GM12878 (cell line): ENCODE data around the gene CENPW. TPM values are rescaled to one million over a fixed set of nuclear protein-coding genes. Genes with fewer than 3 reads are reported as not detected.

Experiments
- ATAC-seq: fragments of 200-7000 bp; cut with Tn5 transposase; 3 replicates; pipeline ENCODE4 v1.9.1; 2020; ENCODE audit warnings: mild to moderate bottlenecking, moderate library complexity
- BruUV-seq: library from RNA; stranded (reverse); fragments of 400-500 nt; replicated peaks from 2 replicates; lab custom pipeline; 2021; lab: Mats Ljungman, UMichigan
- CTCF ChIA-PET: fragments of 300-600 bp; sonication (Branson Sonifier 250); formaldehyde crosslinking; extraction: SDS; loops from one replicate; lab custom pipeline; 2021; ENCODE audit warnings: inconsistent platforms; lab: Yijun Ruan, JAX
- POLR2A ChIA-PET: fragments of 350-600 bp; formaldehyde crosslinking; extraction: SDS; loops from one replicate; lab custom pipeline; 2021; ENCODE audit warnings: inconsistent platforms; lab: Charles Lee
- RAD21 ChIA-PET: fragments of 300-600 bp; sonication (Branson Sonifier 250); formaldehyde crosslinking; loops from one replicate; lab custom pipeline; 2023; ENCODE audit warnings: antibody characterized with exemption; ENCODE audit not compliant: unreplicated experiment; lab: Charles Lee
- SMC1A ChIA-PET: fragments of 300-600 bp; sonication (Branson Sonifier 250); formaldehyde crosslinking; loops from one replicate; lab custom pipeline; 2023; ENCODE audit not compliant: unreplicated experiment, uncharacterized antibody; lab: Charles Lee
- DNase-seq: peaks from one replicate; pipeline ENCODE4 v3.0.0-alpha.2; 2011; ENCODE audit warnings: low read depth, low spot score
- FAIRE-seq: peaks from 3 replicates; lab custom pipeline; 2011; peaks lifted over from hg19 to GRCh38; lab: Jason Lieb, UNC
- H2AFZ ChIP-seq: 2 replicates; pipeline ENCODE4 v1.6.0; 2011; ENCODE audit warnings: low read depth, low read length, control low read depth; ENCODE audit not compliant: control insufficient read depth
- H3K27ac ChIP-seq: 2 replicates; pipeline ENCODE4 v1.5.1; 2011; ENCODE audit warnings: control low read depth; ENCODE audit not compliant: control insufficient read depth, insufficient read depth
- H3K27me3 ChIP-seq, 2 experiments: replicated peaks in 1 of 2; 2 replicates each; pipeline versions ENCODE4 v1.6.0 to v1.6.1; 2011; ENCODE audit warnings: low read length in 1 of 2; ENCODE audit not compliant: control insufficient read depth in 2 of 2, insufficient read depth in 2 of 2
- H3K36me3 ChIP-seq, 2 experiments: 2 replicates each; pipeline ENCODE4 v1.5.1; 2011; ENCODE audit warnings: low read length in 1 of 2; ENCODE audit not compliant: control insufficient read depth in 2 of 2, insufficient read depth in 2 of 2
- H3K4me1 ChIP-seq: 2 replicates; pipeline ENCODE4 v1.6.1; 2011; ENCODE audit warnings: mild to moderate bottlenecking, low read length, moderate library complexity, mixed read lengths; ENCODE audit not compliant: control insufficient read depth, insufficient read depth
- H3K4me2 ChIP-seq: 2 replicates; pipeline ENCODE4 v1.6.0; 2011; ENCODE audit warnings: control low read depth; ENCODE audit not compliant: control insufficient read depth, insufficient read depth
- H3K4me3 ChIP-seq: fragments of 200-600 bp; sonication (generic); 2 replicates; pipeline ENCODE4 v1.5.1; 2016
- H3K79me2 ChIP-seq: 2 replicates; pipeline ENCODE4 v1.6.0; 2011; ENCODE audit warnings: low read length; ENCODE audit not compliant: control insufficient read depth, insufficient read depth
- H3K9ac ChIP-seq: 2 replicates; pipeline ENCODE4 v1.8.0; 2011; ENCODE audit warnings: low read length, control low read depth, mixed read lengths; ENCODE audit not compliant: control insufficient read depth, insufficient read depth
- H3K9me3 ChIP-seq: replicated peaks from 3 replicates; pipeline ENCODE4 v1.5.1; 2011; ENCODE audit warnings: mild to moderate bottlenecking, low read length; ENCODE audit not compliant: control insufficient read depth, insufficient read depth
- H4K20me1 ChIP-seq: 2 replicates; pipeline ENCODE4 v1.6.0; 2011; ENCODE audit not compliant: control insufficient read depth, insufficient read depth
- BACH1 ChIP-seq: fragments of 450-650 bp; IDR thresholded peaks from 2 replicates; pipeline ENCODE4 v1.6.1; 2017; ENCODE audit warnings: mild to moderate bottlenecking, borderline replicate concordance
- CHD1 ChIP-seq: IDR thresholded peaks from 2 replicates; pipeline ENCODE4 v1.6.1; 2012; ENCODE audit warnings: low read depth, low read length, improper control_type of control experiment
- CHD2 ChIP-seq: IDR thresholded peaks from 2 replicates; pipeline ENCODE4 v1.6.1; 2011; ENCODE audit warnings: low read depth, low read length, improper control_type of control experiment, borderline replicate concordance
- CREB1 ChIP-seq: IDR thresholded peaks from 2 replicates; pipeline ENCODE4 v1.6.1; 2012; ENCODE audit warnings: low read depth, mild to moderate bottlenecking, inconsistent platforms
- FOXK2 ChIP-seq: fragments of 450-650 bp; IDR thresholded peaks from 2 replicates; pipeline ENCODE4 v1.6.1; 2017; ENCODE audit warnings: mild to moderate bottlenecking, moderate library complexity
- NR2F1 ChIP-seq: fragments of 450-650 bp; conservative IDR thresholded peaks from 2 replicates; pipeline ENCODE4 v1.6.1; 2017; ENCODE audit warnings: mild to moderate bottlenecking
- RAD51 ChIP-seq: fragments of 450-650 bp; IDR thresholded peaks from 2 replicates; pipeline ENCODE4 v1.6.1; 2016; ENCODE audit warnings: moderate library complexity, mild to moderate bottlenecking, inconsistent platforms
- SMARCA5 ChIP-seq: fragments of 450-650 bp; IDR thresholded peaks from 2 replicates; pipeline ENCODE4 v1.6.1; 2017; ENCODE audit warnings: mild to moderate bottlenecking
- TCF3 ChIP-seq: IDR thresholded peaks from 2 replicates; pipeline ENCODE4 v1.6.1; 2012; ENCODE audit warnings: low read depth, mild to moderate bottlenecking, low read length, borderline replicate concordance; ENCODE audit not compliant: insufficient read depth
- TCF7 ChIP-seq: IDR thresholded peaks from 2 replicates; pipeline ENCODE4 v1.6.1; 2014; ENCODE audit warnings: antibody characterized with exemption, borderline replicate concordance
- WRNIP1 ChIP-seq: IDR thresholded peaks from 2 replicates; pipeline ENCODE4 v1.6.1; 2011; ENCODE audit warnings: low read depth, low read length, improper control_type of control experiment, borderline replicate concordance
- YBX1 ChIP-seq: fragments of 450-650 bp; IDR thresholded peaks from 2 replicates; pipeline ENCODE4 v1.6.1; 2016; ENCODE audit warnings: antibody characterized with exemption
- ZNF384 ChIP-seq: IDR thresholded peaks from 2 replicates; pipeline ENCODE4 v1.6.1; 2012; ENCODE audit warnings: low read depth, mild to moderate bottlenecking, low read length, improper control_type of control experiment, borderline replicate concordance
- in situ Hi-C: fragments of 300-500 bp; cut with MboI; formaldehyde crosslinking; loops from 9 replicates; pipeline ENCODE4 v1.14.3; 2018; ENCODE audit warnings: mixed read lengths
- intact Hi-C: fragments of 100-400 bp; cut with micrococcal nuclease; formaldehyde crosslinking; loops from one replicate; pipeline ENCODE4 v1.14.2; 2022; ENCODE audit not compliant: unreplicated experiment
- polyA plus RNA-seq, 11 experiments: library from polyadenylated mRNA; depleted of rRNA in 4 of 11; unstranded in 6 of 11; stranded (reverse) in 5 of 11; fragments of >200 nt; fragmentation: Nextera tagmentation in 4 of 11; fragmentation: Illumina TruSeq in 1 of 11; extraction: Ambion mirVana in 4 of 11; extraction: Trizol in 1 of 11; gene quantifications; 1 replicate in 1 of 11; 2 replicates in 10 of 11; pipeline versions ENCODE4 v1.2.1 to v1.2.3, GENCODE V29; 2011 to 2016; ENCODE audit warnings: inconsistent platforms in 2 of 11, missing spikeins in 2 of 11, low read depth in 1 of 11
- total RNA-seq, 4 experiments: library from RNA; depleted of rRNA in 3 of 4; stranded (reverse); fragments of >200 nt in 3 of 4; fragmentation: Illumina TruSeq in 1 of 4; extraction: Trizol in 1 of 4; gene quantifications; 2 replicates each; pipeline versions ENCODE4 v1.2.1 to v1.2.3, GENCODE V29; 2013 to 2021
- TF ChIP-seq, protein P1 (sequence below): fragments of 450-650 bp; conservative IDR thresholded peaks from 2 replicates; pipeline ENCODE4 v1.6.1; 2017; ENCODE audit warnings: mild to moderate bottlenecking, moderate library complexity

Gene CENPW
- total and polyA plus RNA-seq, 10 of the 15 experiments (the other 5 are each of a cell fraction or from before 2014, with no cell fraction given), result 27.2 to 283 (median 66.8) TPM

DNA sequence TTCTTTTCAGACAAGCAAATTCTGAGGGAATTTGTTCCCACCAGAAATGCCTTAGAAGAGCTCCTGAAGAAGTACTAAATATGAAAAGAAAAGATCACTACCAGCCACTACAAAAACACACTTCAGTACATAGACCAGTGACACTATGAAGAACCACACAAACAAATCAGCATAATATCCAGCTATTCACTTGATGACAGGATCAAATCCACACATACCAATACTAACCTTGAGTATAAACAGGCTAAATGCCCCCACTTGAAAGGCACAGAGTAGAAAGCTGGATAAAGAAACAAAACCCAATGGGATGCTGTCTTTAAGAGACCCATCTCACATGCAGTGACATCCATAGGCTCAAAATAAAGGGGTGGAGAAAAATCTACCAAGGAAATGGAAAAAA, 43.3 kb downstream of the CENPW start:
- Histone ChIP-seq H3K4me3 (no peak overlapping the region), H3K9ac (no peak overlapping the region), H3K4me1 (no peaks in the 10 kb centered on the region), H3K4me2 (no peak overlapping the region), H2AFZ (no peak overlapping the region), H3K36me3 (no peaks in the 10 kb centered on the region), H3K79me2 (no peaks in the 10 kb centered on the region), H3K27me3 (no peaks in the 10 kb centered on the region), H4K20me1 (no peaks in the 10 kb centered on the region), H3K9me3 (no peaks in the 10 kb centered on the region), H3K27ac (no peak overlapping the region)
- ChIA-PET RAD21 (no interaction called here), SMC1A (no interaction called here), CTCF (no interaction called here), POLR2A (no interaction called here)
- no TSS peak for BruUV-seq
- no peak for FAIRE-seq
- intact Hi-C loops, result no loop called here
- ATAC-seq, result no peak
- in situ Hi-C loops, result no loop called here
- TF ChIP-seq CHD1 (no peak), BACH1 (no peak), NR2F1 (no peak), FOXK2 (no peak), WRNIP1 (no peak), RAD51 (no peak), ZNF384 (no peak), CHD2 (no peak), SMARCA5 (no peak), TCF3 (no peak), TCF7 (no peak), CREB1 (no peak), YBX1 (no peak)
- TF ChIP-seq, protein P1, sequence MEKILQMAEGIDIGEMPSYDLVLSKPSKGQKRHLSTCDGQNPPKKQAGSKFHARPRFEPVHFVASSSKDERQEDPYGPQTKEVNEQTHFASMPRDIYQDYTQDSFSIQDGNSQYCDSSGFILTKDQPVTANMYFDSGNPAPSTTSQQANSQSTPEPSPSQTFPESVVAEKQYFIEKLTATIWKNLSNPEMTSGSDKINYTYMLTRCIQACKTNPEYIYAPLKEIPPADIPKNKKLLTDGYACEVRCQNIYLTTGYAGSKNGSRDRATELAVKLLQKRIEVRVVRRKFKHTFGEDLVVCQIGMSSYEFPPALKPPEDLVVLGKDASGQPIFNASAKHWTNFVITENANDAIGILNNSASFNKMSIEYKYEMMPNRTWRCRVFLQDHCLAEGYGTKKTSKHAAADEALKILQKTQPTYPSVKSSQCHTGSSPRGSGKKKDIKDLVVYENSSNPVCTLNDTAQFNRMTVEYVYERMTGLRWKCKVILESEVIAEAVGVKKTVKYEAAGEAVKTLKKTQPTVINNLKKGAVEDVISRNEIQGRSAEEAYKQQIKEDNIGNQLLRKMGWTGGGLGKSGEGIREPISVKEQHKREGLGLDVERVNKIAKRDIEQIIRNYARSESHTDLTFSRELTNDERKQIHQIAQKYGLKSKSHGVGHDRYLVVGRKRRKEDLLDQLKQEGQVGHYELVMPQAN, result no peak
- DNase-seq, result no peak
